SK-N-SH (cell line): ENCODE measurements around the gene SAP30L. TPM values are rescaled to one million over a fixed set of nuclear protein-coding genes. Genes with fewer than 3 reads are reported as not detected.

Source experiments
- CTCF ChIA-PET: fragments of 300-600, 350-600 bp; formaldehyde crosslinking; extraction: SDS; loops from one replicate; lab custom pipeline; 2021; lab: Yijun Ruan, JAX
- POLR2A ChIA-PET: fragments of 350-600 bp; sonication (Branson Sonifier 250); formaldehyde crosslinking; extraction: SDS; loops from one replicate; lab custom pipeline; 2020; ENCODE audit warnings: antibody characterized with exemption, inconsistent platforms; lab: Yijun Ruan, JAX
- DNase-seq: peaks from one replicate; pipeline ENCODE4 v3.0.0; 2012
- H2AFZ ChIP-seq: fragments of 200-600 bp; sonication (generic); 2 replicates; pipeline ENCODE4 v1.8.1; 2016; ENCODE audit warnings: antibody characterized with exemption, mild to moderate bottlenecking, low read depth
- H3F3A ChIP-seq: fragments of 200-600 bp; sonication (generic); replicated peaks from 2 replicates; pipeline ENCODE3; 2016; ENCODE audit warnings: antibody characterized with exemption, mild to moderate bottlenecking; ENCODE audit not compliant: insufficient read depth
- H3K27ac ChIP-seq, 2 experiments: fragments of 200-500 bp in 1 of 2; fragments of 200-600 bp in 1 of 2; sonication (Bioruptor generic) in 1 of 2; sonication (generic), shearing (Covaris generic) in 1 of 2; 2 replicates each; pipeline versions ENCODE4 v1.5.1 to v1.6.1; 2014 to 2016; ENCODE audit warnings: low read depth in 2 of 2, inconsistent platforms in 1 of 2, low read length in 1 of 2, mild to moderate bottlenecking in 1 of 2, mixed read lengths in 1 of 2
- H3K27me3 ChIP-seq: fragments of 200-600 bp; sonication (generic), shearing (Covaris generic); 2 replicates; pipeline ENCODE4 v1.6.1; 2016; ENCODE audit warnings: mixed run types; ENCODE audit not compliant: insufficient read depth
- H3K36me3 ChIP-seq, 2 experiments: fragments of 200-500 bp in 1 of 2; fragments of 200-600 bp in 1 of 2; sonication (Bioruptor generic) in 1 of 2; sonication (generic) in 1 of 2; replicated peaks in 1 of 2; 2 replicates each; pipeline versions ENCODE3 to v1.5.1; 2014 to 2016; ENCODE audit warnings: low read length in 1 of 2, mild to moderate bottlenecking in 1 of 2; ENCODE audit not compliant: insufficient read depth in 2 of 2, control insufficient read depth in 1 of 2
- H3K4me1 ChIP-seq, 2 experiments: fragments of 200-500 bp in 1 of 2; fragments of 200-600 bp in 1 of 2; sonication (Bioruptor generic) in 1 of 2; sonication (generic), shearing (Covaris generic) in 1 of 2; 2 replicates each; pipeline versions ENCODE4 v1.5.1 to v1.6.1; 2014 to 2016; ENCODE audit warnings: low read depth in 1 of 2, low read length in 1 of 2, mixed run types in 1 of 2; ENCODE audit not compliant: insufficient read depth in 2 of 2, control insufficient read depth in 1 of 2
- H3K4me2 ChIP-seq: fragments of 200-600 bp; sonication (generic), shearing (Covaris generic); 2 replicates; pipeline ENCODE4 v1.6.1; 2017; ENCODE audit warnings: mixed run types
- H3K4me3 ChIP-seq, 2 experiments: fragments of 200-500 bp in 1 of 2; fragments of 200-600 bp in 1 of 2; sonication (Bioruptor generic) in 1 of 2; sonication (generic), shearing (Covaris generic) in 1 of 2; 2 replicates each; pipeline versions ENCODE4 v1.5.1 to v1.8.1; 2014 to 2016; ENCODE audit warnings: low read depth in 2 of 2, inconsistent platforms in 1 of 2, low read length in 1 of 2, mild to moderate bottlenecking in 1 of 2, mixed read lengths in 1 of 2, moderate library complexity in 1 of 2
- H3K79me2 ChIP-seq: fragments of 200-600 bp; sonication (generic); 2 replicates; pipeline ENCODE4 v1.8.1; 2017; ENCODE audit warnings: mild to moderate bottlenecking; ENCODE audit not compliant: insufficient read depth
- H3K9ac ChIP-seq: fragments of 200-600 bp; sonication (generic); 2 replicates; pipeline ENCODE4 v1.6.1; 2017; ENCODE audit warnings: mixed run types
- H3K9me2 ChIP-seq: fragments of 200-600 bp; sonication (generic); 2 replicates; pipeline ENCODE4 v1.6.1; 2017; ENCODE audit warnings: mixed run types
- H3K9me3 ChIP-seq: fragments of 200-600 bp; sonication (generic); 2 replicates; pipeline ENCODE4 v1.6.1; 2017; ENCODE audit warnings: mixed run types, mild to moderate bottlenecking, moderate library complexity
- H4K20me1 ChIP-seq: fragments of 200-600 bp; sonication (generic); 2 replicates; pipeline ENCODE4 v1.6.1; 2017; ENCODE audit warnings: mild to moderate bottlenecking, mixed run types; ENCODE audit not compliant: insufficient read depth
- CHD2 ChIP-seq: fragments of 150-350 bp; IDR thresholded peaks from 2 replicates; pipeline ENCODE4 v1.6.1; 2018; ENCODE audit warnings: low read length; ENCODE audit not compliant: partially characterized antibody
- EZH2phosphoT487 ChIP-seq: fragments of 200-600 bp; sonication (generic); IDR thresholded peaks from 2 replicates; pipeline ENCODE4 v1.6.1; 2017; ENCODE audit warnings: low read depth, mixed run types, mild to moderate bottlenecking, antibody characterized with exemption, moderate library complexity, borderline replicate concordance
- FOSL2 ChIP-seq: IDR thresholded peaks from 2 replicates; pipeline ENCODE4 v1.4.0; 2012; ENCODE audit warnings: low read depth, mild to moderate bottlenecking, moderate library complexity, borderline replicate concordance
- FOXJ3 ChIP-seq: sonication (generic); formaldehyde crosslinking; IDR thresholded peaks from 2 replicates; pipeline ENCODE4 v1.5.1; 2020; ENCODE audit warnings: mild to moderate bottlenecking, missing genetic modification reagents
- FOXM1 ChIP-seq: IDR thresholded peaks from 2 replicates; pipeline ENCODE4 v1.4.0; 2012; ENCODE audit warnings: low read depth, mild to moderate bottlenecking
- GATA2 ChIP-seq: sonication (generic); formaldehyde crosslinking; IDR thresholded peaks from 2 replicates; pipeline ENCODE4 v1.5.0; 2020; ENCODE audit warnings: mild to moderate bottlenecking, missing genetic modification reagents
- MEF2A ChIP-seq: IDR thresholded peaks from 2 replicates; pipeline ENCODE4 v1.4.0; 2012; ENCODE audit warnings: low read depth, borderline replicate concordance
- NRF1 ChIP-seq: IDR thresholded peaks from 2 replicates; pipeline ENCODE4 v1.6.1; 2012; ENCODE audit warnings: low read depth, mild to moderate bottlenecking, low read length
- RCOR1 ChIP-seq: fragments of 150-350 bp; IDR thresholded peaks from 2 replicates; pipeline ENCODE4 v1.6.1; 2017; ENCODE audit warnings: antibody characterized with exemption, low read length
- RFX5 ChIP-seq: IDR thresholded peaks from 2 replicates; pipeline ENCODE4 v1.6.1; 2012; ENCODE audit warnings: mild to moderate bottlenecking, improper control_type of control experiment, low read length
- SIN3A ChIP-seq: IDR thresholded peaks from 2 replicates; pipeline ENCODE4 v1.6.1; 2012; ENCODE audit warnings: low read depth, mild to moderate bottlenecking, low read length, moderate library complexity, borderline replicate concordance
- TCF12 ChIP-seq: IDR thresholded peaks from 2 replicates; pipeline ENCODE4 v1.4.0; 2012
- YY1 ChIP-seq: IDR thresholded peaks from 2 replicates; pipeline ENCODE4 v1.4.0; 2012; ENCODE audit warnings: low read depth, mild to moderate bottlenecking
- WGBS: methylation state at CpG from one replicate; pipeline ENCODE4 v1.1.6; 2017; ENCODE audit warnings: low lambda C conversion rate; 5-methylcytosine and 5-hydroxymethylcytosine counted together
- polyA plus RNA-seq, 3 experiments: library from polyadenylated mRNA; depleted of rRNA; stranded (reverse); fragments of >200 nt; gene quantifications; 2 replicates each; pipeline ENCODE4 v1.2.3, GENCODE V29; 2012
- TF ChIP-seq, protein P1 (sequence below): IDR thresholded peaks from 2 replicates; pipeline ENCODE4 v1.4.0; 2012; ENCODE audit warnings: low read depth
- TF ChIP-seq, protein P2 (sequence below): IDR thresholded peaks from 2 replicates; pipeline ENCODE4 v1.4.0; 2012; ENCODE audit warnings: low read depth, borderline replicate concordance
- TF ChIP-seq, protein P3 (sequence below): IDR thresholded peaks from 2 replicates; pipeline ENCODE4 v1.6.1; 2012; ENCODE audit warnings: mild to moderate bottlenecking, low read depth, low read length, moderate library complexity
- TF ChIP-seq, protein P4 (sequence below): fragments of 150-350 bp; IDR thresholded peaks from 2 replicates; pipeline ENCODE4 v1.6.1; 2016; ENCODE audit warnings: mild to moderate bottlenecking, low read depth, low read length
- TF ChIP-seq, protein P5 (sequence below): IDR thresholded peaks from 2 replicates; pipeline ENCODE4 v1.4.0; 2012; ENCODE audit warnings: low read depth, borderline replicate concordance

Gene SAP30L
- polyA plus RNA-seq, 1 of the 3 experiments (the other 2 are of a cell fraction) = 26.6 TPM

DNA sequence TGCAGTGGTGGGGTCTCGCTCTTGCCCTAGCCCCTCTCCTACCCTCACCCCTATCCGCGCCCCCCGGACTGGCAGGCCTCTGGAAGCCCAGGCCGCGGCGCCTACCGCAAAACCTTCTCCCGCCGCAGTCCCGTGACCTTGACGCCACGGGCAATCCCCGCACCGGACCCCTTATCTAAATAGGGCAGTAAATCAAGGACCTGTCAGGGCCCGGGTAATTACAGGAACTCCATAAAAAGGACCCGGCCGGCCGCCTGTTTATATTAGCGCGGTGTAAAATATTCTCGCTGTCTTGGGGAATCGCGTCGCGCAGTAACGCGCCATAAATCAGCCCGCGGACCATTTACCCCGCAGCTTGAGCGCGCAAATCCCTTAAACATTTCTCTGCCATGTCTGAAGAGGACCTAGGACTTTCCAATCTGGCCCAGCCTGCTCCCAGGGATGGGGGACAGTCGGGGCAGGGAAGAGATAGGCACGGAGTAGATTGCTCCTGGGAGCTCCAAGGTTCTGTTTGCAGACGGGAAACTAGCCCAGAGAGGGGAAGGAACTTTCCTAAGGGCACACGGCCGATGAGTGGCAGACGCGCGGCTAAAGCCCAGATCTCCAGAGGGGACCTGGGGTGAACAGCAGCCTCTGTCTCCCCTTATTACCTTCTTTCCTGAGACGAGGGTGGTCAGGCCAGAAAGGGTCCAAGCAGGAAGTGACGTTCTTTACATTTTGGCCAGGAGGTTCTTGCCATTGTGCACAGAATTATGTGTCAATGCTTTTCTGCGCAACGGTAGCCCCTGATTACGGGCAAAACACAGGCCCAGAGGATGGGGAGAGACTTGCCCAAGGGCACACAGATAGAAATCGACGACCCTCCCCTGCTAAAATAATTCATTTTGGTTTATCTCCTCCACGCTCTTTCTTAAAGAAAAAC lies 37.0 kb downstream of the SAP30L start:
- H3K9ac ChIP-seq = no peak overlapping the region
- peak overlapping the region in 1 of 2 experiments; percentile 100; a peak in 2 of 4 replicates for H3K27ac ChIP-seq
- H3K36me3 ChIP-seq = no peaks in the 10 kb centered on the region
- CTCF ChIA-PET = interaction anchor here (1.4 to 6.6 kb wide), 5 partner anchors 14 to 121 kb away, joined by 3 to 93 read pairs (median 8); no protein-coding TSS in a partner anchor
- no peaks in the 10 kb centered on the region for H3F3A ChIP-seq
- H3K27me3 ChIP-seq = peaks cover 94% of the 10 kb centered on the region
- H3K4me2 ChIP-seq = no peak overlapping the region
- 80% methylated on average over 43 of the region's 49 CpGs for WGBS
- no peaks in the 10 kb centered on the region for H4K20me1 ChIP-seq
- DNase-seq = no peak
- H3K4me3 ChIP-seq = no peak overlapping the region
- H3K79me2 ChIP-seq = no peaks in the 10 kb centered on the region
- TF ChIP-seq GATA2 (CRISPR knock-in tag) (no peak), EZH2phosphoT487 (no peak), RFX5 (no peak), FOXJ3 (CRISPR knock-in tag) (no peak), FOXM1 (no peak), TCF12 (no peak), MEF2A (no peak), YY1 (no peak), CHD2 (no peak), SIN3A (no peak), FOSL2 (no peak), RCOR1 (no peak), NRF1 (no peak)
- TF ChIP-seq, protein P1, sequence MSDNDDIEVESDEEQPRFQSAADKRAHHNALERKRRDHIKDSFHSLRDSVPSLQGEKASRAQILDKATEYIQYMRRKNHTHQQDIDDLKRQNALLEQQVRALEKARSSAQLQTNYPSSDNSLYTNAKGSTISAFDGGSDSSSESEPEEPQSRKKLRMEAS = no peak
- TF ChIP-seq, protein P2, sequence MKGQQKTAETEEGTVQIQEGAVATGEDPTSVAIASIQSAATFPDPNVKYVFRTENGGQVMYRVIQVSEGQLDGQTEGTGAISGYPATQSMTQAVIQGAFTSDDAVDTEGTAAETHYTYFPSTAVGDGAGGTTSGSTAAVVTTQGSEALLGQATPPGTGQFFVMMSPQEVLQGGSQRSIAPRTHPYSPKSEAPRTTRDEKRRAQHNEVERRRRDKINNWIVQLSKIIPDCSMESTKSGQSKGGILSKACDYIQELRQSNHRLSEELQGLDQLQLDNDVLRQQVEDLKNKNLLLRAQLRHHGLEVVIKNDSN = no peak
- TF ChIP-seq, protein P3, sequence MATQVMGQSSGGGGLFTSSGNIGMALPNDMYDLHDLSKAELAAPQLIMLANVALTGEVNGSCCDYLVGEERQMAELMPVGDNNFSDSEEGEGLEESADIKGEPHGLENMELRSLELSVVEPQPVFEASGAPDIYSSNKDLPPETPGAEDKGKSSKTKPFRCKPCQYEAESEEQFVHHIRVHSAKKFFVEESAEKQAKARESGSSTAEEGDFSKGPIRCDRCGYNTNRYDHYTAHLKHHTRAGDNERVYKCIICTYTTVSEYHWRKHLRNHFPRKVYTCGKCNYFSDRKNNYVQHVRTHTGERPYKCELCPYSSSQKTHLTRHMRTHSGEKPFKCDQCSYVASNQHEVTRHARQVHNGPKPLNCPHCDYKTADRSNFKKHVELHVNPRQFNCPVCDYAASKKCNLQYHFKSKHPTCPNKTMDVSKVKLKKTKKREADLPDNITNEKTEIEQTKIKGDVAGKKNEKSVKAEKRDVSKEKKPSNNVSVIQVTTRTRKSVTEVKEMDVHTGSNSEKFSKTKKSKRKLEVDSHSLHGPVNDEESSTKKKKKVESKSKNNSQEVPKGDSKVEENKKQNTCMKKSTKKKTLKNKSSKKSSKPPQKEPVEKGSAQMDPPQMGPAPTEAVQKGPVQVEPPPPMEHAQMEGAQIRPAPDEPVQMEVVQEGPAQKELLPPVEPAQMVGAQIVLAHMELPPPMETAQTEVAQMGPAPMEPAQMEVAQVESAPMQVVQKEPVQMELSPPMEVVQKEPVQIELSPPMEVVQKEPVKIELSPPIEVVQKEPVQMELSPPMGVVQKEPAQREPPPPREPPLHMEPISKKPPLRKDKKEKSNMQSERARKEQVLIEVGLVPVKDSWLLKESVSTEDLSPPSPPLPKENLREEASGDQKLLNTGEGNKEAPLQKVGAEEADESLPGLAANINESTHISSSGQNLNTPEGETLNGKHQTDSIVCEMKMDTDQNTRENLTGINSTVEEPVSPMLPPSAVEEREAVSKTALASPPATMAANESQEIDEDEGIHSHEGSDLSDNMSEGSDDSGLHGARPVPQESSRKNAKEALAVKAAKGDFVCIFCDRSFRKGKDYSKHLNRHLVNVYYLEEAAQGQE = no peak
- TF ChIP-seq, protein P4, sequence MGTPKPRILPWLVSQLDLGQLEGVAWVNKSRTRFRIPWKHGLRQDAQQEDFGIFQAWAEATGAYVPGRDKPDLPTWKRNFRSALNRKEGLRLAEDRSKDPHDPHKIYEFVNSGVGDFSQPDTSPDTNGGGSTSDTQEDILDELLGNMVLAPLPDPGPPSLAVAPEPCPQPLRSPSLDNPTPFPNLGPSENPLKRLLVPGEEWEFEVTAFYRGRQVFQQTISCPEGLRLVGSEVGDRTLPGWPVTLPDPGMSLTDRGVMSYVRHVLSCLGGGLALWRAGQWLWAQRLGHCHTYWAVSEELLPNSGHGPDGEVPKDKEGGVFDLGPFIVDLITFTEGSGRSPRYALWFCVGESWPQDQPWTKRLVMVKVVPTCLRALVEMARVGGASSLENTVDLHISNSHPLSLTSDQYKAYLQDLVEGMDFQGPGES = no peak
- TF ChIP-seq, protein P5, sequence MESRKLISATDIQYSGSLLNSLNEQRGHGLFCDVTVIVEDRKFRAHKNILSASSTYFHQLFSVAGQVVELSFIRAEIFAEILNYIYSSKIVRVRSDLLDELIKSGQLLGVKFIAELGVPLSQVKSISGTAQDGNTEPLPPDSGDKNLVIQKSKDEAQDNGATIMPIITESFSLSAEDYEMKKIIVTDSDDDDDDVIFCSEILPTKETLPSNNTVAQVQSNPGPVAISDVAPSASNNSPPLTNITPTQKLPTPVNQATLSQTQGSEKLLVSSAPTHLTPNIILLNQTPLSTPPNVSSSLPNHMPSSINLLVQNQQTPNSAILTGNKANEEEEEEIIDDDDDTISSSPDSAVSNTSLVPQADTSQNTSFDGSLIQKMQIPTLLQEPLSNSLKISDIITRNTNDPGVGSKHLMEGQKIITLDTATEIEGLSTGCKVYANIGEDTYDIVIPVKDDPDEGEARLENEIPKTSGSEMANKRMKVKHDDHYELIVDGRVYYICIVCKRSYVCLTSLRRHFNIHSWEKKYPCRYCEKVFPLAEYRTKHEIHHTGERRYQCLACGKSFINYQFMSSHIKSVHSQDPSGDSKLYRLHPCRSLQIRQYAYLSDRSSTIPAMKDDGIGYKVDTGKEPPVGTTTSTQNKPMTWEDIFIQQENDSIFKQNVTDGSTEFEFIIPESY = no peak
- H2AFZ ChIP-seq = no peak overlapping the region
- no peaks in the 10 kb centered on the region for H3K9me3 ChIP-seq
- POLR2A ChIA-PET = interaction anchor here (4.6 to 4.9 kb wide), 2 partner anchors 10 to 36 kb away, joined by 29 to 87 read pairs; no protein-coding TSS in a partner anchor
- H3K9me2 ChIP-seq = no peaks in the 10 kb centered on the region
- peaks cover 0 to 71% of the 10 kb centered on the region in 2 experiments; a peak in 2 of 4 replicates for H3K4me1 ChIP-seq
